ENCODE data around the gene C4BPA. TPM values are rescaled to one million over a fixed set of nuclear protein-coding genes. Genes with fewer than 3 reads are reported as not detected.

The C4BPA gene
- total RNA-seq, 1 donor from 2014 or later = not detected

GRCh38 chr1:207078578-207079132 lies 25.4 kb upstream of the C4BPA start:
- Mint-ChIP-seq H3K4me1 (ENCODE audit: low read depth, unreplicated experiment) (no peaks in the 10 kb centered on the region), H3K9me3 (ENCODE audit: unreplicated experiment) (peaks cover 2% of the 10 kb centered on the region), H3K36me3 (ENCODE audit: low read depth, unreplicated experiment) (no peaks in the 10 kb centered on the region), H3K27ac (ENCODE audit: unreplicated experiment) (no peak overlapping the region), H3K27me3 (ENCODE audit: low read depth, unreplicated experiment) (no peaks in the 10 kb centered on the region), H3K4me3 (ENCODE audit: unreplicated experiment) (no peak overlapping the region)
- H3K27me3 ChIP-seq (ENCODE audit: insufficient read depth, low read length) = peaks cover 5% of the 10 kb centered on the region
- DNase-seq (ENCODE audit: low read depth) = no peak
- no peaks in the 10 kb centered on the region for H3K36me3 ChIP-seq (ENCODE audit: insufficient read depth, low read length)
- H3K9ac ChIP-seq (ENCODE audit: low read length) = no peak overlapping the region
- no peaks in the 10 kb centered on the region for H3K79me2 ChIP-seq (ENCODE audit: insufficient read depth, low read length)
- no peaks in the 10 kb centered on the region for H3K9me3 ChIP-seq (ENCODE audit: insufficient read depth, low read depth, low read length)
- no peak for TF ChIP-seq EZH2 (IDR thresholded peaks at IDR 0.05; ENCODE audit: insufficient read depth, low read length)
- TF ChIP-seq CTCF (IDR thresholded peaks at IDR 0.05; ENCODE audit: insufficient read depth, low read depth, low read length) = no peak
- H2AFZ ChIP-seq (ENCODE audit: low read depth, low read length) = no peak overlapping the region
- no peak overlapping the region for H3K4me2 ChIP-seq (ENCODE audit: low read length)
- no peak for FAIRE-seq
- no peak overlapping the region for H3K4me3 ChIP-seq (ENCODE audit: insufficient read depth, low read depth, low read length)
- H3K4me1 ChIP-seq (ENCODE audit: insufficient read depth, low read length) = no peaks in the 10 kb centered on the region
- no peaks in the 10 kb centered on the region for H4K20me1 ChIP-seq (ENCODE audit: insufficient read depth, low read length)
- H3K27ac ChIP-seq (ENCODE audit: low read depth, low read length) = no peak overlapping the region

- no peak for DNase-seq (ENCODE audit: low read depth)
- no peak for FAIRE-seq
- H3K36me3 Mint-ChIP-seq (ENCODE audit: low read depth, unreplicated experiment) = no peaks in the 10 kb centered on the region
- no peak overlapping the region for H3K4me3 ChIP-seq (ENCODE audit: insufficient read depth, low read depth, low read length)
- no peak overlapping the region for H3K9ac ChIP-seq (ENCODE audit: low read length)
- H3K4me2 ChIP-seq (ENCODE audit: low read length) = no peak overlapping the region
- H3K4me1 Mint-ChIP-seq (ENCODE audit: low read depth, unreplicated experiment) = peaks cover 9% of the 10 kb centered on the region
- no peak overlapping the region for H3K27ac ChIP-seq (ENCODE audit: low read depth, low read length)
- H3K9me3 ChIP-seq (ENCODE audit: insufficient read depth, low read depth, low read length) = no peaks in the 10 kb centered on the region
- H4K20me1 ChIP-seq (ENCODE audit: insufficient read depth, low read length) = no peaks in the 10 kb centered on the region
- TF ChIP-seq CTCF (IDR thresholded peaks at IDR 0.05; ENCODE audit: insufficient read depth, low read depth, low read length) (no peak), EZH2 (IDR thresholded peaks at IDR 0.05; ENCODE audit: insufficient read depth, low read length) (no peak)
- H3K27ac Mint-ChIP-seq (ENCODE audit: unreplicated experiment) = no peak overlapping the region
- no peaks in the 10 kb centered on the region for H3K36me3 ChIP-seq (ENCODE audit: insufficient read depth, low read length)
- H3K4me1 ChIP-seq (ENCODE audit: insufficient read depth, low read length) = no peaks in the 10 kb centered on the region
- no peaks in the 10 kb centered on the region for H3K79me2 ChIP-seq (ENCODE audit: insufficient read depth, low read length)
- peaks cover 2% of the 10 kb centered on the region for H3K9me3 Mint-ChIP-seq (ENCODE audit: unreplicated experiment)
- H3K4me3 Mint-ChIP-seq (ENCODE audit: unreplicated experiment) = no peak overlapping the region
- no peaks in the 10 kb centered on the region for H3K27me3 Mint-ChIP-seq (ENCODE audit: low read depth, unreplicated experiment)
- peaks cover 5% of the 10 kb centered on the region for H3K27me3 ChIP-seq (ENCODE audit: insufficient read depth, low read length)
- no peak overlapping the region for H2AFZ ChIP-seq (ENCODE audit: low read depth, low read length)
Measured at GRCh38 chr1:207079706-207080241, 24.3 kb upstream of the C4BPA start.

GRCh38 chr1:207081088-207081487 lies 22.9 kb upstream of the C4BPA start:
- Histone ChIP-seq H3K27ac (ENCODE audit: low read depth, low read length) (no peak overlapping the region), H4K20me1 (ENCODE audit: insufficient read depth, low read length) (no peaks in the 10 kb centered on the region), H3K4me1 (ENCODE audit: insufficient read depth, low read length) (no peaks in the 10 kb centered on the region), H3K9me3 (ENCODE audit: insufficient read depth, low read depth, low read length) (no peaks in the 10 kb centered on the region), H3K36me3 (ENCODE audit: insufficient read depth, low read length) (no peaks in the 10 kb centered on the region), H2AFZ (ENCODE audit: low read depth, low read length) (no peak overlapping the region), H3K79me2 (ENCODE audit: insufficient read depth, low read length) (no peaks in the 10 kb centered on the region), H3K9ac (ENCODE audit: low read length) (no peak overlapping the region), H3K4me3 (ENCODE audit: insufficient read depth, low read depth, low read length) (no peak overlapping the region), H3K4me2 (ENCODE audit: low read length) (no peak overlapping the region), H3K27me3 (ENCODE audit: insufficient read depth, low read length) (peaks cover 5% of the 10 kb centered on the region)
- TF ChIP-seq CTCF (IDR thresholded peaks at IDR 0.05; ENCODE audit: insufficient read depth, low read depth, low read length) (no peak), EZH2 (IDR thresholded peaks at IDR 0.05; ENCODE audit: insufficient read depth, low read length) (no peak)
- H3K9me3 Mint-ChIP-seq (ENCODE audit: unreplicated experiment) = peaks cover 2% of the 10 kb centered on the region
- no peaks in the 10 kb centered on the region for H3K27me3 Mint-ChIP-seq (ENCODE audit: low read depth, unreplicated experiment)
- no peak overlapping the region for H3K4me3 Mint-ChIP-seq (ENCODE audit: unreplicated experiment)
- no peak overlapping the region for H3K27ac Mint-ChIP-seq (ENCODE audit: unreplicated experiment)
- H3K4me1 Mint-ChIP-seq (ENCODE audit: low read depth, unreplicated experiment) = peaks cover 17% of the 10 kb centered on the region
- no peaks in the 10 kb centered on the region for H3K36me3 Mint-ChIP-seq (ENCODE audit: low read depth, unreplicated experiment)
- no peak for FAIRE-seq
- DNase-seq (ENCODE audit: low read depth) = no peak

All from astrocyte (in vitro differentiated cells and primary cell).